NB4 (cell line): ENCODE measurements around the gene CTXND1.

Experiments used
- DNase-seq: peaks from one replicate; pipeline ENCODE4 v3.0.0; 2010; ENCODE audit warnings: low read depth
- H3K4me3 ChIP-seq: one replicate; pipeline ENCODE4 v1.5.1; 2011; ENCODE audit warnings: mild to moderate bottlenecking, low read depth, low read length, moderate library complexity
- CTCF ChIP-seq: IDR thresholded peaks from one replicate; pipeline ENCODE4 v1.5.1; 2012; ENCODE audit warnings: low read depth, low read length
- MAX ChIP-seq: IDR thresholded peaks from 2 replicates; pipeline ENCODE4 v1.6.1; 2011; ENCODE audit warnings: low read depth, low read length
- MYC ChIP-seq: IDR thresholded peaks from 2 replicates; pipeline ENCODE4 v1.6.1; 2011; ENCODE audit warnings: low read depth, low read length
- POLR2A ChIP-seq: IDR thresholded peaks from 2 replicates; pipeline ENCODE4 v1.6.1; 2011; ENCODE audit warnings: mild to moderate bottlenecking; ENCODE audit not compliant: insufficient read length; ENCODE audit errors: extremely low read depth

The CTXND1 gene

GRCh38 chr15:80228959-80229610 lies 22.9 kb downstream of the CTXND1 start:
- no peak for DNase-seq
- H3K4me3 ChIP-seq: no peak overlapping the region
- no peak for TF ChIP-seq MYC

DNA sequence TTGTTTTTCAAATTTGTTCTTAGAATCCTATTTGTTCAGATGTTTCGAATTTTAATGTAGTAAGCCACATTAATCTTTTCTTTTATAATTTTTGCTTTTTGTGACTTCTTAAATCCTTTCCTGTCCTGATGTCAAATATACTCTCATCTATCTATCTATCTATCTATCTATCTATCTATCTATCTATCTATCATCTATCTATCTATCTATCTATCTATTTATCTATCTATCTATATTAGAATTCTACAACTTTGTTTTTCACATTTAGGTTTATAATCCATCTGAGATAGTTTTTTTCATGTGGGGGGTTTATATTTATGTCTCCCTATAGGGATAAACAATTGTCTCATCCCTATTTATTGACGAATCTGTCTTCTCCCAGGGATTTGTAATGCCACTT lies 32.1 kb downstream of the CTXND1 start:
- no peak overlapping the region for H3K4me3 ChIP-seq
- no peak for TF ChIP-seq POLR2A
- no peak for TF ChIP-seq CTCF
- no peak for TF ChIP-seq MAX
- no peak for TF ChIP-seq MYC
- DNase-seq: no peak

- H3K4me3 ChIP-seq: no peak overlapping the region
- TF ChIP-seq CTCF (no peak), POLR2A (no peak), MAX (no peak), MYC (no peak)
- DNase-seq: no peak
These were observed 34.6 kb downstream of the CTXND1 start for GRCh38 chr15:80217327-80217900.

GRCh38 chr15:80216911-80217310 lies 35.1 kb downstream of the CTXND1 start:
- H3K4me3 ChIP-seq: no peak overlapping the region
- DNase-seq: no peak
- no peak for TF ChIP-seq MYC
- no peak for TF ChIP-seq CTCF
- no peak for TF ChIP-seq POLR2A
- no peak for TF ChIP-seq MAX

DNA sequence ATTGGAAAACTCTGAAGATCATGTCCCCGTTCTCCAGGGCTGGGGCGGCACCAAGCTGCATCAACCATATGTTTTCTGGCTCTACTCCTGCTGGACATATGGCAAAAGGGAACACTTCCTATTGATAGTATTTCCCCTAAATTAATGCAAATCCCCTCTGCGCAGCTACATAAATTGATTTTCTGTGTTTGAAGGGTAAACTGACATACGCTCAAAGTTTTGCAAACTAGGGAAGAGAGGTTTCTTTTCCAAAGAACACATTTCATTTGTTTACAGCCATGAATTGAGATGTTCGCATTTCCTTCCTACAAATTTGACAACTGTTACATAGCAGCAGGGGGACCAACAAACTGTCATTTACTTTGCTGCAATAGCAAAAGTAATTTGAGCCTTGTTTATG lies 35.9 kb downstream of the CTXND1 start:
- TF ChIP-seq MYC (no peak), POLR2A (no peak), CTCF (no peak), MAX (no peak)
- DNase-seq: no peak
- H3K4me3 ChIP-seq: no peak overlapping the region

DNA sequence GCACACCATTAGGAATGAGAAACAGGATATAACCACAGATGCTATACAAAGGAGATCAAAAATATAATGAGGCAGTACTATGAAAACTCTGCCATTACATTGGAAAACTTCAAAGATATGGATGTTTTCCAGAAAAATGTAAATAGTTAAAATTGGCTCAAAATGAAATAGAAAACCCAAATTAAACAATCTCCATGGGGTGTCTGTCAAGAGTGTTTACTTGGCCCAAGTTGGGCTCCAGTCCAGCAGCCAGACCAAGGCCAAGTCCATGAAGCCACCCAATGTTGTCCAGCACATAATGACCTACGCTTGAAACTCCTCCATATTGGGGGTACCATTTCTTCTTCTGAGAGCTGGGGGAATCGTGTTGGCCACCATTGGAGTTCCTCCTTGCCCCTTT lies 37.1 kb downstream of the CTXND1 start:
- DNase-seq: no peak
- TF ChIP-seq MYC (no peak), MAX (no peak), CTCF (no peak), POLR2A (no peak)
- H3K4me3 ChIP-seq: no peak overlapping the region
